Natural killer cell (primary cell): ENCODE results near the gene CCNO. TPM values are rescaled to one million over a fixed set of nuclear protein-coding genes. Genes with fewer than 3 reads are reported as not detected.

Experiments
- ATAC-seq, 3 donors: fragments of 150-1000 bp in 2 of 3; fragments of 200-7000 bp in 1 of 3; cut with Tn5 transposase; 1 replicate in 1 of 3; 2 replicates in 2 of 3; pipeline ENCODE4 v1.10.0; 2021; ENCODE audit warnings: mild to moderate bottlenecking in 2 of 3, moderate library complexity in 2 of 3
- DNase-seq, 2 donors: peaks; one replicate each; pipeline versions ENCODE4 v3.0.0 to v3.0.0-alpha.2; 2013 to 2021; ENCODE audit warnings: mixed read lengths in 1 of 2
- H3K27ac ChIP-seq: one replicate; pipeline ENCODE4 v1.5.1; 2013; ENCODE audit warnings: mild to moderate bottlenecking, low read length
- H3K27me3 ChIP-seq: one replicate; pipeline ENCODE4 v1.6.1; 2013; ENCODE audit warnings: low read length; ENCODE audit not compliant: control insufficient read depth, insufficient read depth
- H3K36me3 ChIP-seq: one replicate; pipeline ENCODE4 v1.6.1; 2013; ENCODE audit warnings: low read length; ENCODE audit not compliant: control insufficient read depth, insufficient read depth
- H3K4me1 ChIP-seq: one replicate; pipeline ENCODE4 v1.6.1; 2013; ENCODE audit warnings: low read length; ENCODE audit not compliant: control insufficient read depth, insufficient read depth
- H3K4me3 ChIP-seq: one replicate; pipeline ENCODE4 v1.5.1; 2013; ENCODE audit warnings: low read length
- H3K9me3 ChIP-seq: one replicate; pipeline ENCODE4 v1.6.1; 2013; ENCODE audit warnings: low read length; ENCODE audit not compliant: control insufficient read depth, insufficient read depth
- H3K27ac Mint-ChIP-seq, 2 donors: one replicate each; pipeline ENCODE4 v1.8.0; 2022; ENCODE audit warnings: mild to moderate bottlenecking in 2 of 2, mixed read lengths in 2 of 2, moderate library complexity in 1 of 2
- H3K27me3 Mint-ChIP-seq, 2 donors: one replicate each; pipeline ENCODE4 v1.8.0; 2022; ENCODE audit warnings: low read depth in 2 of 2, mixed read lengths in 2 of 2
- H3K36me3 Mint-ChIP-seq: one replicate; pipeline ENCODE4 v1.8.0; 2022; ENCODE audit warnings: mixed read lengths
- H3K4me1 Mint-ChIP-seq, 2 donors: one replicate each; pipeline ENCODE4 v1.8.0; 2022; ENCODE audit warnings: mixed read lengths in 2 of 2
- H3K4me3 Mint-ChIP-seq: one replicate; pipeline ENCODE4 v1.8.0; 2022; ENCODE audit warnings: mild to moderate bottlenecking, moderate library complexity, mixed read lengths
- H3K9me3 Mint-ChIP-seq, 2 donors: one replicate each; pipeline ENCODE4 v1.8.0; 2022; ENCODE audit warnings: mixed read lengths in 2 of 2
- CTCF ChIP-seq: fragments of 200-600 bp; IDR thresholded peaks from one replicate; pipeline ENCODE4 v1.8.0; 2022; ENCODE audit warnings: antibody characterized with exemption
- WGBS: methylation state at CpG from one replicate; pipeline ENCODE4 v1.1.7; 2013; ENCODE audit warnings: missing lambda C conversion rate; ENCODE audit not compliant: insufficient coverage; 5-methylcytosine and 5-hydroxymethylcytosine counted together
- intact Hi-C: fragments of 100-400 bp; cut with micrococcal nuclease; formaldehyde crosslinking; loops from one replicate; pipeline ENCODE4 v1.14.2; 2022
- total RNA-seq, 4 donors: library from RNA; stranded (reverse); fragments of 120-200 nt in 1 of 4; gene quantifications; one replicate each; pipeline versions ENCODE4 v1.2.3 to v1.2.4, GENCODE V29; 2013 to 2022

The CCNO gene
- total RNA-seq, 3 donors from 2014 or later (not counting 1 experiment from before 2014, with no cell fraction given): not detected

- H3K4me3 Mint-ChIP-seq: peak overlapping the region; percentile 55
- H3K9me3 Mint-ChIP-seq: no peaks in the 10 kb centered on the region
- intact Hi-C loops: no loop called here
These were observed 8.1 kb downstream of the CCNO start for GRCh38 chr5:55225346-55225745.

DNA sequence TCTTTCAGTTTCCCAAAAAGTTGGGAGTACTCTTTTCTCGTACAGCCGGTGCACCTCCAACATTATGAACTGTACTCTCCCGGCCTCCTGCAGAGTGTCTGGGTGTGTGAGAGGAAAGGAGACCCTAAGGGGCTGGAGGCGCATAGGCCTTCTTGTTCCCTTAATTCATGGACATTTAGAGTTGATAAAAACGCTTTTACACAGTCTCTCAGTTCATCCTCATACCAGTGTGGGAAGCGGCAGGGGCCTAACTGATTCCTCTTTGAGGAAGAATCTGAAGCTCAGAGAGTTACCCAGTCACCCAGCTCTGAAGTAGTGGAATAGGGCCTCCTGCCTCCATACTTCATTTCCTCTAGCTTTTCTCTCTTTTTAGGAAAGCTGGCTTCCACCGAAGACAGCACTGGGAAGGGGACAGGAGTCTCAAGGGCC, 9.6 kb downstream of the CCNO start:
- no peaks in the 10 kb centered on the region for H3K36me3 ChIP-seq
- Mint-ChIP-seq H3K4me1 (peaks cover 28 to 33% of the 10 kb centered on the region in 2 donors), H3K27ac (no peak overlapping the region), H3K36me3 (no peaks in the 10 kb centered on the region), H3K9me3 (no peaks in the 10 kb centered on the region), H3K27me3 (peaks cover 77 to 80% of the 10 kb centered on the region in 2 donors), H3K4me3 (peak overlapping the region; percentile 50)
- intact Hi-C loops: no loop called here
- no peak overlapping the region for H3K4me3 ChIP-seq
- no peaks in the 10 kb centered on the region for H3K9me3 ChIP-seq
- H3K4me1 ChIP-seq: peaks cover 41% of the 10 kb centered on the region
- H3K27ac ChIP-seq: no peak overlapping the region
- peaks cover 69% of the 10 kb centered on the region for H3K27me3 ChIP-seq
- no peak for ATAC-seq
- no peak for DNase-seq
- TF ChIP-seq CTCF: no peak
- WGBS: 24% methylated on average over 6 of the region's 7 CpGs

More at GRCh38 chr5:55225346-55225745, 8.1 kb downstream of the CCNO start:
- no peaks in the 10 kb centered on the region for H3K36me3 Mint-ChIP-seq
- Histone ChIP-seq H3K27me3 (peaks cover 81% of the 10 kb centered on the region), H3K4me3 (no peak overlapping the region), H3K9me3 (no peaks in the 10 kb centered on the region), H3K27ac (no peak overlapping the region), H3K36me3 (no peaks in the 10 kb centered on the region), H3K4me1 (peaks cover 38% of the 10 kb centered on the region)
- no peak overlapping the region for H3K27ac Mint-ChIP-seq
- no peak for TF ChIP-seq CTCF
- H3K27me3 Mint-ChIP-seq: peaks cover 77 to 82% of the 10 kb centered on the region in 2 donors
- H3K4me1 Mint-ChIP-seq: peaks cover 24 to 30% of the 10 kb centered on the region in 2 donors
- no peak for DNase-seq
- ATAC-seq: no peak

GRCh38 chr5:55222985-55223811, 10.2 kb downstream of the CCNO start:
- Mint-ChIP-seq H3K36me3 (no peaks in the 10 kb centered on the region), H3K4me3 (no peak overlapping the region), H3K4me1 (peaks cover 27 to 33% of the 10 kb centered on the region in 2 donors), H3K27ac (no peak overlapping the region), H3K9me3 (no peaks in the 10 kb centered on the region), H3K27me3 (peaks cover 76 to 80% of the 10 kb centered on the region in 2 donors)
- no peak overlapping the region for H3K4me3 ChIP-seq
- H3K4me1 ChIP-seq: peaks cover 41% of the 10 kb centered on the region
- H3K27me3 ChIP-seq: peaks cover 69% of the 10 kb centered on the region
- no peak overlapping the region for H3K27ac ChIP-seq
- H3K36me3 ChIP-seq: no peaks in the 10 kb centered on the region
- intact Hi-C loops: no loop called here
- ATAC-seq (no peak), DNase-seq (peak in 1 of 2 donors; percentile 39)
- 5% methylated on average over 61 of the region's 61 CpGs for WGBS
- TF ChIP-seq CTCF: no peak
- no peaks in the 10 kb centered on the region for H3K9me3 ChIP-seq
